ELF-1 (cell line): ENCODE measurements around the gene SKIC8.

ENCODE experiments used
- DNase-seq: peaks from one replicate; pipeline ENCODE4 v3.0.0-alpha.2; 2016; ENCODE audit warnings: low read depth, low spot score

SKIC8 gene

DNA sequence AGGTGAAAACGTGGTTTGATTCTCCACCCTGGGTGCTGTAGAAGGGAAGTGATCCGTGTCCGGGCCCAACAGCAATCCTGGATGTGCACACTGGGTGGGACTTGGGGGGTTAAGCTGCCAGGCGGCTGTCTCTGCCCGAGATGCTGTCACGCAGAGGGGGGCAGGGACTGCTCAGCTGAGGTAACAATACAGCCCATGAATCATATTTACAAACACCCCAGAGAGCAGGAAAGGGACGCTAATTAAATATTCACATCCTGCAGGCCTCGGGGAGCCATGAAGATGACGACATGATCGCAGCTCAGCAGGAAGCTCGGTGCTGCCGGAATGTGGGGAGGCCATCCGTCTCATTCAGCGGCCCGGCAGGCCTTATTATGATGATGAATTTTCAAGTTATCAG lies 22.8 kb upstream of the SKIC8 start:
- DNase-seq = no peak

DNA sequence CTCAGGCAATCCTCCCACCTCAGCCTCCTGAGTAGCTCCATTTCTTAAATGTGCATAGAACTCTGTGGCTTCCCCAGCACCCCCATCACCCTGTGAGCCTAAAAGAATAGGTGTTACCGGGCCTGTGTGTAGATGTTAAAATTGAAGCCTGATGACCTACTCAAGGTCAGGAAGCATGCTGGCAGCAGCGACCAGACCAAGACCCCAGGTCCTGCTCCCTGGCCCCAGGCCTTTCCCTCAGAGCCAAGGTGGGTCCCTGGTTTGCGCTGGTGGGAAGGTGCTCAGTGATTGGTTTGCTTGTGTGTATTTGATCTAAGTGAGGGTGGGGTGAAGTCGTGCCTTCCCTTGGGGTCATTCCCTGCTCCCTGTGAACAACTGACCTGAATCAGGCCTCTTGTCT lies 22.4 kb upstream of the SKIC8 start:
- DNase-seq = no peak

DNA sequence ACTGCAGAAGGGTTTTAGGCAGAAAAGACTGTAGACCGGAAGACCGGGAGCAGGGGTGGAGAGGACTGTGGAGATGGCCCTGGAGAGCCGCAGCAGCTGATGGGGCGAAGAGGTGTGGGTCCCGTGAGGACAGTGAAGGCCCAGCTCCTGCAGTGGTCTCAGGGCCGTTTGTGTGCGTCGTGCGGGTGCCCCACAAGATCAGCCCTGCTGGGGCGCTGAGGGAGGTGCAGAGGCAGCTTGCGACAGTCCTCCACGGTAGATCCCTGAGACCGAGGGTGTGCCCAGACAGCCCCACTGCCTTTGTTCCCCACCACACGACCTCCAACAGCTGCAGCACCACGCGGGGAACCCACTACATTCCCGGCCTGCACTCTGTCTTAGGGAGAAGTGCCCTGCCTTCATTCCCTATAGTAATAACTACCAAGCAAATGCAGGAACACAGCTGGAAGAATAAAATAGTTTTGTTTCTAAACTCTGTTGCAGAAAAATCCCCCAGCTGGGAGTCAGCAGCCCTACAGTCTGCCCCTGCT lies 21.7 kb upstream of the SKIC8 start:
- DNase-seq = no peak

DNA sequence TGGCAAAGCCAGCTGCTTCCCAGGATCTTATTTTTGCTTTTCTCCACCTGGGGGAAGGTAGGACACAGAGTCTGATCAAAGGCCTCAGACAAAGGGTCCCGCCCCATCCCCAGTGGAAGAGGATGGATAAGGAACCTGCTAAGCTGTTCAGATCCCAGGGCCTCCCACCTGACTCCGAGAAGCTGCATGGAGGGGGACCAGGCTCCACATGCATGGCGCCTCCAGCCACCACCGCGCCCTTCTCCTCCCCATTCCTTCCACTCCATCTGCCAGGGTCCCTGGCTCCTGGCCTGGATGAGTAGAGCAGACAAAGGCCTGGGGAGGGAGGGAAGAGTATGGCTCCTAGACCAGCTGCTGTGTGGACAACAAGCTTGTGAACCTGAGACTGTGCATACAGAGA lies 20.8 kb upstream of the SKIC8 start:
- no peak for DNase-seq

DNA sequence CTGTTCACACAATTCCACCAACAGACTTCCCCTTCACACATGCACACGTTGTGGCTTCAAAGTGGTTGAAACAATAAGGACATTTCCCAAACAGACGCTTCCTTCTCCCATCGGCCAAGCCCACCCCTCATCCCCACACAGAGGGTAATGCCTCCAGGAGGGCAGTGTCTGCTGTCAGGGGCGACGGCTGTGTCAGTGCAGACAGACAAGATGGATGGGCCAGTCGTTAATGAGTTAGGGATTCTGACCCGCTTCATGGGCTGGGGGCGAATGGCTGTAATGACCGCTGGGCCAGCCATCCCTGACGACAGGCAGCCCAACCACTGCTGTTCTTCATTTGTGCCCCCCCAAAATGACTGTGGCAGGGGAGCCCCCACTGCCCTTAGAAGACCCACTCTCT lies 20.2 kb upstream of the SKIC8 start:
- DNase-seq = peak; percentile 44

DNA sequence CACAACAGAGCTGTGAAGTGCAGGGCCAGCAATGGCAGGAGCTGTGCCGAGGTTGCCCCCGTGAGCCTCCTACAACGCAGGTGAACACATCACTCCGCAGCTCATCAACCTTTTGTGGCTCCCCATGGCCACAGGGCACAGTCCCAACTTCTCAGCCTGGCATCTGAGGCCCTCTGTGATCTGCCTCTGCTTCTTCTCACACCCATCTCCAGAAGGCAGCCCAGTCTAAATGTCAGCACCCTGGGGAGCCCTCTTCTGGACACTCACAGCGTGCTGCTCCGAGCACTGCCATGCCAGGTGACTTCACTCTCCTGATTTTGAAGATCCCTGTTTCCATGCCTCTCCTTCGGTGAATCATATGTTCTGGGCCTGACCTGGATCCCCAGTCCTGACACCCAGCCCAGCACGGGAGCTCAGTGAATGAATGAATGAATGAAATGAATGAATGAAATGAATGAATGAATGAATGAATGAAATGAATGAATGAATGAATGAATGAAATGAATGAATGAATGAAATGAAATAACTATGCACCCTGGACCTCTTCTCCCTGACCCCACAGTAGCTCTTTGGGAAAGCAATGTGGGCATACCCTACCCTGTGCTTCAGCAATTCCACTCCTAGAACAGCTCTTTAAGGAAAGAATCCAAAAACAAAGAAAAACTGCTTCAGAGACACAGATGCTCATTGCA lies 17.9 kb upstream of the SKIC8 start:
- DNase-seq = no peak

DNA sequence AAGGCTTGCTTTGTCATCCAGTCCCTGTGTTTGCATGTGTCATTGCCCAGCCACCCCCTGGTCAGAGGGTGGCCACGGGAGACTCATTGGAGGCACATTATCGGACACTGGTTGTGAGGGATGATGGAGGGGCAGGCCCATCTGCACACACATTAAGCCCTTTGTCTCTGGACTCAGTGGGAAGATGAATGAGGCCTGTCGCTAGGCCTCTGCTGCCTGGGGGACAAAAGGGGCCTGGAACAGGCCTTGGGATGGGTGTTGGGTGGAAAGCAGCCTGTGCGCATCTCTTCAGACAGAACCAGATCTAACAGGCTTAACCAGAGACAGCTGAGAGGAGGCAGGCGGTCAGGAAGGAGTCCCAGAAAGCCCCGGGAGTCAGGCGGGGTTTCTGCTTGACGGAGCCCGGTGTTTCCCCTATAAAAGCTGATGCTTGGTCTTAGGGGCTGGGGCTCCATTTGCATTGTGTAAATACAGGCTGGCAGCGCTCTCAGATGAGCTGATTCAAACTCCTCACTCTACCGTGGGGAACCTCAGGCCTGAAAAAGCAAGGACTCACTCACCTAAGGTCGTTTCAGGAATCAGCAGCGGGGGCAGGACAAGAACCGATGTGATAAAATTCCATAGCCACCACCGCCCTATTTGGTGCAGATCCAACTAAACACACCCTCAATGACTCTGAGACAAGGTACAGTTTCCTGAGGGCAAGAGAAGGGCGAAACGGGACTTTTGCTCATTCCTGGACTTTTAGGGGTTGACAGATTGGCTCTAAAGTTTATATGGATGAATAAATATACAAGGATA lies 17.1 kb upstream of the SKIC8 start:
- peak; percentile 91 for DNase-seq

DNA sequence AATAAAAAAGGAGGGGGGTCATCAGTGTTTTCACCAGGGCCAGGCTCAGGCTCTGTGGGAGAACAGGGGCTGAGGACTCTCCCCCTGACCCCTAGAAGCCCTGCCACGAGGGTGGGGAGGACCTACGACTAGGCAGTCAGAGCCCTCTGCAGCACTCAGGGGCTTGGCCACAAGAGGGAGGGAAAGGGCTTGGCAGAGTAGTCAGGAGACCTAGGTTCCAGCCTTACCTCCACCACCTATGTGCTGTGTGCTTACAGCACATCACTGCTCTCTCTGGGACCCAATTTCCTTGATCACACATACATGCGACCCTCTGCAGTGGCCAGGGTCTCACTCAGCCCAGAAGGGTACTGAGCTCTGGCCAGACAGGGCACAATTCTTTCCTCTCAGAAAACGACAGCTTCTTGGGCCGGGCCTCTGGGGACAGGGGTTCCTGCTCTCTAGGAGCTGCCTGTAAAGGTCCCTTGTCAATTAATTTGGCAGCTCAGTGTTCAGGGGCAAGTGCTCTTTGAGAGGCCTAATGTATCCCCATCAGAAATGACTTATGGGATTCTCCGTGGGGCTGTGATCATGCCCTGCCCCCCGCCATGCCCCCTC lies 16.4 kb upstream of the SKIC8 start:
- DNase-seq = peak; percentile 87

DNA sequence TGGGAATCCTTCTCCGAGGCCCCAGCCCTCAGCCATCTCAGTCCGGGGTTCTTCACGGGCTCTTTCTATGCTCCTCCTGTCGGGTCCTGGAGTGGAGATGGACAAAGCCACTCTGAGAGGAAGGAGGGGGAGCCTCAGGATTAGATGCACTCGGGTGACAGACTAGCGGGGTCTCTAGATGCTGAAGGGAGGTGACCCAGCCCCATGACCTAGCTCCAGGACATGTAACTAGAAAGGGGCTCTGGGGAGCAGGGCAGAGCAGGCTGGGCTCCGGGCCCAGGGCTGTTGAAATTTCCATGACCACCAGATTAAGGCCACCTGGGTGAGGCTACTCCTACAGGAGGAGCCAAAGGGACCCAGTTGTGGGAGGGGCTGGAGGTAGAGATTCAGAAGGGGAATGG lies 14.8 kb upstream of the SKIC8 start:
- no peak for DNase-seq

DNA sequence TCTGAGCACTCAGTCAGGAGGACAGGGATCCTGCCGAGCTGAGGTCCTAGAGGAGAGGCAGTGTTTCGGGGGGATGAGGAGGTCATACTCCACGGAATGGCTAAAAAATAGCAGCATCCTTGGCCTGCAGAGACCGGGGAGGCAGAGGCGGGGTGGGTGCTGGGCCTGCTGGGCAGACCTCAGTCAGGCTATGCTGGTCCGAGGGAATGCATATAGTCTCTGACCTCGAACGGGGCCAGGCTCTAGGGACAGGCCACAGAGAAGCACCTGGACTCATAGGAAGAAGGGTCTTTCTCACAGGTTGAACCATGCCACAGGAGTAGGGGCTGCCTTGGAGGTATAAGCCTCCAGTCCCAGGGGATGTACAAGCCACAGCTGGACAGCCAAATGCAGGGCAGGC lies 14.0 kb upstream of the SKIC8 start:
- no peak for DNase-seq

DNA sequence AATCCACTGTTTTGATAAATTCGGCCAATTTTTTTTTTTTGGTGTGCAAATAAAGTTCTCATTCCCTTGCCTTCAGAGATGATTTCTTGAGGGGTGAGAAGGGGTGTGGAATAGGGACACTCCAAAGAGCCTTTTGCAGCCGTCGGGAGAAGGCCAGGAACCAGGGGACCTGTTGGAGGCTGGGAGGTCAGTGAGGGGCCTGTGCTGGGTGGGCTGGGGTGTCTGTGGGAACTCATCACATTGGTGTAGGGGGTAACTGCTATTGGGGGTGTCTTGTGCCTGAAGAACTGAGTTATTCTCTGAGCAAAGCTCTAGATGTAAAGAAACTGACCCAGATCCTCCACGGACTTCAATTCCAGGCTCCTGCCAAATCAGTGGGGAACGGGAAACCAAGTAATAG lies 13.5 kb upstream of the SKIC8 start:
- DNase-seq = no peak

DNA sequence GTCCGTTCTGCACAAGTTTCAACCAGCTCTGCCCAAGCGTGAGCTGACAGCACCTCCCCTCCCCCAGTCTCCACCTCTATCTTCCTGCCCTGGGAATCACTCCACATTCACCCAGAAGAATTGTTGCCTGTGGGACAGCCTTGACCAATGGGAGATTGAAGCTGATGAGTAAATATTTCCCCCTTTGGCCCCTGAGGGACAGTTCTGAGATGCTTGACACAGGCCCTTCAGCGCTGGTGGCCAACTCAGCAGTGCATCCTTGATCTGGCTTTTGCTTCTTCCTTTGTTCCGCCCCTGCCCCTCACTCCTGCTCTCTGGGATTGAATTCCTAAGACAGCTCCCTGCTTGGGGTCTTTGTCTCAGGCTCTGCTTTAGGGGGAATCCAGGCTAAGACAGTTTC lies 13.1 kb upstream of the SKIC8 start:
- peak; percentile 84 for DNase-seq

DNA sequence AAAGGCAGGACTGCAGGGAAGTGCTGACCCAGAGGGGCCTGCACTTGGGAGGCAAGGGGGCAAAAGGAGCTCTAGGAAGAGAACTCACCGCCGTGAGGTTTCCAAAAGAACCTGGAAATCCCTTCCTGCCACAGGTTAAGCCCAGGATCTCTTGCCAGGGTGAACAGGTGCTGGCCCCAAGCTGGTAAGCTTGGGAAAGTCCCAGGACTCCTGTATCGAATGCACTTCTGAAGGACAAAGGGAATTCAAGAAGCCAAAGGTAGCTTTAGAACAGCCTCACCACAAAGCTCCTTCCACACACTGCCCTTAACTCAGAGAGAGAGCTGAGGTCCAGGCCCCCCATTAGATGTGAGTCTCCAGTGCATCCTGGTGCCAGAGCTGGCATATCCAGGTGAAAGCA lies 11.9 kb upstream of the SKIC8 start:
- no peak for DNase-seq

DNA sequence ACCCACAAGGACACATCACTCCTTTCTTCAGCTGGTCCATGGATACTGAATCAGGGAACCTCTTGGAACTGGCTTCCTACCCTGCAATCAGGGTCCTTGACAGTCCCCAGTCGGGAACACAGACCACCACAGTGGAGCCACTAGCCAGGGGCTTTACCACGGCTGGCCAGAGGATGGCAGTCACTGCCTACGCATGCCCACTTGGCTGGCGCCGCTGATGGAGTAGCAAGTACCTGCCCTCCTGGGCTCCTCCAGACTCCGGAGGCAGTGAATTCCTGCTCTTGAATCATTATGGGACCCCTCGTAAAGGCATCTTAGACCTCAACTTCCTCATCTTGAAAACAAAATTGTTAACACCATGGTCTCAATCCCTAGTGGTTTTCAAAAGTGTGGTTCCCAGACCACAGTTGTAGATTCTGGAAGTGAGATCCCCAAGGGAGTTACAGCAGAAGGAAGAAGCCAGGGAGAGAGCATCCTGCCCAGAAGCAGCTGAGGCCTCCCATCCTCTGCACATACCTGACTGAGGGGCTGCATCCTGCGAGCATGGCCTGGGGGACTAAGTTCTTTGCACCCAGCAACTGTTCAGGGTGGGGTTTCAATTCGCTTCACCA lies 9.1 kb upstream of the SKIC8 start:
- DNase-seq = peak; percentile 87

DNA sequence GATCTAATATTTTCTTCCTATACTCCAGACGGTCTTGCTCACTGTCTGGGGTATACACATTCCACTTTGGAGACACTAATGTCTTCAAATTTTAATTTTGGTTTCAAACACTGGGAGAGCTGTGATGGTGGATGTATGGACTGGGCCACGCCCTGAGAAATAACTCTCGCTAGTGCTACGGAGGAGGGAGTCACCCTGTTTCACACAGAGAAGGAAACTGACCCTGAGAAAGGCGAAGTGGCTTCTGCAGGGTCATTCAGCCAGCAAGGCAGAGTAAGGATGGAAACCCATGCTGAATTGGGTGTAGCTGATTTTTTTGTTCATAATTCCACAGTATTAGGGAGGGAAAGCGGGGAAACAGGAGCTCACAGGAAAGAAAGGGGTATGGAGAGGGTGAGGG lies 8.6 kb upstream of the SKIC8 start:
- DNase-seq = no peak

DNA sequence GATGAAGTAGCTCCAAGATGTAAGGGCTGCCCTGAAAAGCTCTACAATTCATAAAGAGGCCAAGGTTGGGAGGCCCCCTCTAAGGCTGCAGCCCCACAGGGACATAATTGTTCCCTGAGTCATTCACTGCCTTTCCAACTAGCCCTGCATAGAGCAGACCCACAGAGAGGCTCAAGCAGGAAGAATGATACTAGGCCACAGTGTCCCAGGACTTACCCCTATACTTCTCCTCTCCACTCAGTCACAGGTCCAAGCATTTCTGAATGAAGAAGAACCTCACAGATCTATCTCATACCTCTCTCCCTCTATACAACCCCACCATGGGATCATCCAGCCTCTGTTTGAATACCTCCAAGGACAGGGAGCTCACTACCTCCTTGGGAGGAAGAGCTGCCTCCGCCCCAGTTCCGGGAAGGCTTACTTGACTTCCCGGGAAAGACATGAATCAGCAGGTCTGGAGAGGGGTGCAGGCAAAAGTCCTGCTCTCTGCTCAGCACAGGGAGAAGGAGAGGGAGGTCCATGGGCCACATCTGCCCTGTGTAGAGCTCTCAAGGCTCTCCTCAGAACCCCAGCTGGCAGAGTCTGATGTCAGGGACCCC lies 6.9 kb upstream of the SKIC8 start:
- no peak for DNase-seq

DNA sequence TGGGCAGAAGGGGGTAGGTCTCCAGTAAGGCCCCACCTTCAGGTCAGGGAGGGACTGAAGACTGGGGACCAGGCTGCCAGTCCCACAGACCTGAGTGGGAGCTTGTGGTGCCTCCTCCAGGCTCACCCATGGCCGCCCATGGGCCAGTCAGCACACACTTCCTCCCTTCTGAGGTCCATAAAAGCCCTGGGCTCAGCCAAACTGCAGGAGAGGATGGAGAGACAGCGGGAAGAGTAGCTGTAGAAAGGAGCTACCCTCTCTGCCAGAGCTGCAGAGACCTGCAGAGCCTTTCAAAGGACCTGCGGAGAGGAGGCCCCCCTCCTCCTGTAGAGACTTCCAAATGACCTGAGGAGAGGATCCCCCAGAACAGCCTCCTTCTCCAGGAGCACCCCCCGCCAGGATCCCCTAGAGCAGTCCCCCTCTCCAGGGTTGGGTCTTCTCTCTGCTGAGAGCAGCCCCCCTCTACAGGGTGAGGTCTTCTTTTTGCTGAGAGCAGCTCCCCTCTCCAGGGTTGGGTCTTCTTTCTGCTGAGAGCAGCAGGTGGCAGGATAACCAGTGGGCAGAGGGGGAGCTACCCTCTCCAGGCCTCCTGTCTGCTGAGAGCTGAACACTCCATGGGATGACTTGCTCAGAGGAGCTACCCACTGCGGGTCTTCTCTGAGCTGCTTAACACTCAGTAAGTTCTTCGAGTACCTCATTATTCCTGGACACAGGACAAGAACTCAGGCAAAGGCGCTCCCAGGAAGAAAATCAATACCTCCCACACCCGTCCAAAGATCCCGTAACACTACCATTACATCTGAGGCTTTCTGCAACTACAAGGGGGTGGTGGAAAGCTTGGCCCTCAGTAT lies 5.0 kb upstream of the SKIC8 start:
- DNase-seq = no peak

DNA sequence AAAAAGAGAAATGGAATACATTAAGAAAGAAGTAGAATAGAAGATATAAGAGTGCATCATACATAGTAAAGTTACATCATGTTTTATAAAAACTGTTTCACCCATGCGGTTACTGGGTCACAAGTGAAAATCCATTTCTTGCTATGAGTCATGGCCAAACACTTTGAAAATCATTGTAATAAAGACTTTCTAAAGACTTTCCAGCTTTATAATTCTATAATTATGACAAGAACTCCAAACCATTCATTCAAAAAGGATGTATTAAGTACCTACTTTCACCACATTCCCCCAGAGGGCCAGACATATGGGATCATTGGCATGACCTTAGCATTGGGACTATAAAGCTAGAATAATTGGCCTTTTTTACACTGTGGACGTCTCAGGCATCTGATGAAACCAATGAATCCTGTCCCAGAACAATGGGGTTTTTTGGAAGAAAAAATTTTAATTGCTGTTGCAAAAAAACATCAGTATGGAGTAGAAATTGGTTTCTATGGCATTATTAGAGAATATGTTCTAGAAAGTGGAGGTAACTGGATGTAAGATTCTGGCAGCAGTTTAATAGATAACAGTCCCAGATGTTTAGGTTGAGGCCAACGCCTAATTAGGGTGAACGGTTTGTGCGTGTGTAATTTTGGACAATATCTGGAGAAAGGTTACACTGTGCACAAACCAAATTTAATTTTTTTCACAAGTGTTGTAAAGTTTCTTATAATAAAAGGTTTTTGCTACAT lies 3.3 kb upstream of the SKIC8 start:
- no peak for DNase-seq

DNA sequence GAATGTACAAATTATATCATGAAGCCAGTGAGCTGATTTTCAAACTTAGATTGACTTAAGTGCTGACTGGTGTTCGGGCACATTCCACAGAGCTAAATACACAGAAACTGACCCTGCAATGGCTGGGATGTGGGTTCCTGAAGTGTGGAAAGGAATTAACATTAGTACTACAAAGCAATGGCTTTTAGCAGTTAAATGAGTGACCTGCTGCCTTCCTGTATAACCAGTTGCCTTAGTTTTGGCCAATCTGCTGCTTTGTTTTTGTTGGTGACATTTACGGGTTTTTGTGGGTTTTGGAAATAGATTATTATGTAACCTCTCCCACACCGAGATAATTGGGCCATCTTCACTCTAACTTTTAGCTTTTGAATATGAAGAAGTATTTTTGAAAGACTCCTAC lies 2.4 kb upstream of the SKIC8 start:
- no peak for DNase-seq

DNA sequence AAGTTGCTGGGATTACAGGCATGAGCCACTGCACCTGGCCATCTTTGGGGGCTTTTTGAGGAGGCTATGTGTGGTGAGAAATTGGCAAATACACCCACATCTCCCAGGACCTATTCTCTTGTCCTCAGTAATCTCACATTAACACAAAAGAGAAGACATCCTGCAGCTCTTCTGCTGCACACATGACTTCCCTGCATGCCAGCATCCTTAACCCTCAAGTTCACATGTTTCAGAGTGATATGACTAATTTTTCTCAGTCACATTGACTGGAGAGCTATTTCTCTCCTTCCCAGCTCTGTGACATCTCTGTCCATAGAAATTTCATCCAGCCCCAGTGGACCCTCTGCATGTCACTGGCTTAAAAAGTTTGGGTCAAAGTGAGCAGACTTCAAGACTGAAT lies 1.9 kb upstream of the SKIC8 start:
- no peak for DNase-seq
